KG1 (cell line): Measurements from ENCODE around the gene KLHL33.

Experiments used
- DNase-seq: peaks from one replicate; lab custom pipeline; 2025; lab: John Stamatoyannopoulos, UW

Gene KLHL33

DNA sequence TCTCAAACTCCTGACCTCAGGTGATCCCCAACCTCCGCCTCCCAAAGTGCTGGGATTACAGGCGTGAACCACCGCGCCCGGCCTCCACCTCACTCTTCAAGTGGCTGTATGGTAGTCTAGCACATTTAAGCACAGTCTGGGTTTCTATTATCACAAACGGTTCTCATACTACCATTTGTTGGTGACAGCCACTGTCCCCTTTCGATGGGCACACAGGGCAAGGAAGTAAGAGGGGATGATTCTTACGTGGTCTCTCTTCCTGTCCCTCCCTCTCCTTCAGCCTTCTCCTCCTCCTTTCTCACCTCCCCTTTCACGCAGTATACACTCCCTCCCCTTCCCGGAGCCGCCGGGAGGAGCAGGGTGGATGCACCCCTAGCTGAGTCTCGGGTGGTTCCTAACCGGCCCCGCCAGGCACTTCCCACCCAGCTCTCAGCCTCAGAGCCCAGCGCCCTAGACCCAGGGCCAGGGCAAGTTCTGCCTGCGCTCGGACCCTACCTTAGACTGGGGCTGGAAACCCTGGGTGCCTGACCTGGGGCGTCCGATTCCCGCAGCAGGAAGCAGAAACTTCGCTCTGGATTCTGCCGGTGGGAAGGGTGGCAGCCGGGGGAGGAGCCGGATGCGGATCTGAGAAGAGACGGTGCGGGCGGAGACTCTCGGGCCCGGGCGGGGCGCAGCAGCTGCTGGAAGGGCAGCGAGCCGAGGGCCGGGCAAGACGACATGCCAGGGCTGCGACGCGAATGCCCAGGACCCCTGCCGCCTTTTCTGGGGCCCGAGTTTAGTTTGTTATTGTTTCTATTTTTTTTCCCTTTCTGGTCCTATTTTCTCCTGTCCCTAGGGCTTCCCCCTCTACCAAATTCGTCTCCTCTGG is 22.9 kb downstream of the KLHL33 start, which contains the start of gene TEP1:
TSS of gene TEP1 (minus strand) at position 626 of the 868 bp plus-strand sequence. CDS start 5,062 bp downstream, outside the sequence.
- peak; percentile 13 for DNase-seq

DNA sequence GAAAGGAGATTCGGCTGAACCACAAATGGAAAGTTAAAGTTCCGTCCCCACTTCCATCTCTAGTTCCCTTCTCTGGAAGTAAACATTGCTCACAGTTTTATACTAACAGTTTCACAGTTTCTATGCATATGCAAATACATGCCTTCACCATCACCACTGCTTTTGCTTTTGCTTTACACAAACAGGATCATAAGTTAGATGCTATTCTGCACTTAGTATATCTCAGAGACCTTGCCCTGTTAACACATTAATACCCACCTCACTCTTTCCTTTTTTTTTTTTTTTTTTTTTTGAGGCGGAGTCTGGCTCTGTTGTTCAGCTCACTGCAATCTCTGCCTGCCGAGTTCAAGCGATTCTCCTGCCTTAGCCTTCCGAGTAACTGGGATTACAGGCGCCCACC is 23.6 kb downstream of the KLHL33 start:
- DNase-seq = no peak

DNA sequence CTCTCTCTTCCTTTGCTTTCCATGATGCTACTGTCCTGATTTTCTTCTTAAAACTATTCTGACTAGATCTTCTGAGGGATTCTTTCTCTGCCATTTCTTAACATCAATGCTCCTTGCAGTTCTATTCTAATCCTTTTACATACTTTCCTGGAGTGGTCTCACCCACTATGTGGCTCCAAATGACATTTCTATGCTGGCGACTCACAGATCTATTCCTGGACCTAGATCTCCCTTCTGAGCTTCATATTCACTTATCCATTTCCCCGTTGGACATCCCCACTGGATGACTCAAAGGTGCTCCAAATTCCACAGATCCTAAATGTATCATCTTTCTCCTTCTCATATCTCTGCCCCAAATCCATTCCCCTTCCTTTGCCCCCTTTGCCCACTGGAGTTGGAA is 26.7 kb downstream of the KLHL33 start:
- no peak for DNase-seq

DNA sequence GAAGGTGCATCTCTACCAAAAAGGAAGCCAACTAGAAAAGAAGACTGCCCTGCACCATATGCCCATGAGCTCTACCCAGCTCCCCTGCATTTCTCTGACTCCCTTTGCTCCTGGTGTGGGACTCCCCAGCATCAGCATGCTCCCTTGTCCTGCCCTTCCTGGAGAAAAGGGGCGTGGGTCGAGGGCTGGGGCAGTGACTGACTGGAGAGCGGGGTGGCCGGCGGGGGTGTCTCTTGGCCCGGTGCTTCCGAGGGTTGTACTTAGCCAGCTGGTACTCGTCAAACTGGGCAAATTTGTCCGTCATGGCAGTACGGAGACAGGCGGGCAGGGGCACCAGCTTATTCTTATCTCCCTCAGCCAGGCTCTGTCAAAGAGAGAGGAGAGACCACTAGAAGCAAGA is 32.4 kb downstream of the KLHL33 start:
- no peak for DNase-seq

GRCh38 chr14:20400965-20401593 is 34.9 kb downstream of the KLHL33 start:
- DNase-seq = no peak

- no peak for DNase-seq
Observed at GRCh38 chr14:20400589-20400964, 35.4 kb downstream of the KLHL33 start.

GRCh38 chr14:20397511-20397910 is 38.5 kb downstream of the KLHL33 start:
- DNase-seq = no peak

- DNase-seq = no peak
Observed at GRCh38 chr14:20391505-20391904, 44.5 kb downstream of the KLHL33 start.

GRCh38 chr14:20388159-20388558 is 47.8 kb downstream of the KLHL33 start:
- no peak for DNase-seq

DNA sequence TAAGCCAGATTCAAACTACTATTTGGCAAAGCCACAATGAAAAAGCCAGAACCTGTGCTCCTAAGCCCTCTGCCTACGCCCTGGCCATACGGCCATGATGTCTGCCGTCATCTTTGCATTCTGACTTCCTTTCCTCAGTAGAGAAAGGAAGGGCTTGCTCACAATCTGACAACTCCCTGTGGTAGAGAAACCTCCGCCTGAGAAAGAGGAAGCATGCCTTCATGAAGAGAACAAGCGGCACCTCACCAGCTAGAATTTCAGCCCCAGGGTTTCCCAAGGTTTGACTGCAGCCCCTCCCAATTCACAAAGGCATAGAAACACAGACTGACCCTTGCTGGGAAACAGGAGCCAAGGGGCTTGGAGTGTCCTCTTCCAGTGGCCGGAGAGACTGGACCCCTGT is 48.4 kb downstream of the KLHL33 start:
- no peak for DNase-seq

- no peak for DNase-seq
Observed at GRCh38 chr14:20386276-20386855, 49.6 kb downstream of the KLHL33 start.

GRCh38 chr14:20384886-20385285 is 51.1 kb downstream of the KLHL33 start:
- no peak for DNase-seq

DNA sequence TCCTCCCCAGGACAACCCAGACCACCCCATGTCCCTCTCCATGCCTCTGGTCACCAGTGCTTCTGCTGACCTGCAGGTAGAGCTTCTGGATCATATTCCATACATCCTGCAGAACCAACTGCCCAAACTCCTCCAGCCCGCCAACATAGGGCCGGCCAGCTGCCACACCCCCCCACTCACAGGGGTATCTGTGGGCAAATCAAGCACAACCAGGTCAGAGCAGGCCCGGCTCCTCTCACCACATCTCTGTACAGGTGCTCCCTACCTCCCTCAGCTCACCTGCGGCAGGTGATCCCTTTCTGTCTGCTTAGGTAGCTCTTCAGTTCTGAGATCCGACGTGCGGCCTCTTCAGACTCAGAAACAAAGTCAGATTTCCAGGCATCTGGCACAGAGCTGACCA is 51.6 kb downstream of the KLHL33 start:
- DNase-seq = no peak

DNA sequence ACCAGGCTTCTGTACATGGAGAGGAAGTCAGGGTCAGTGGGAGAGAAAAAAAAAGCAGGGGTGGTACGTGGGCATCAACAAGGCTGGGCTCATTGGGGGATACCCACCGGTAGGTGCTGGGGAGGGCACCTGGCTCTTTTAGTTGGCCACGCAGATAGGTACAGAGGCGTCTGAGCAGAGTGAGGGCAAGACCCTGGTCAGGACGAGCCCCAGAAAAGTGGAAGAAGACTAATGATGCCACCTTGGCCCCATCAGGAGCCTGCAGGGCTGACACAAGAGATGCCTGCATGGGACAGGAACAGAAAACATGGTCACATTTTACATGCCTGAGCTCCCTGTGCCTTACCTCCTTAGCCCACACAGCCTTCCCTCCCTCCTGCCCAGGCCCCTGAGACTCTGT is 52.3 kb downstream of the KLHL33 start:
- no peak for DNase-seq

- no peak for DNase-seq
Observed at GRCh38 chr14:20383032-20383431, 52.9 kb downstream of the KLHL33 start.

- no peak for DNase-seq
Observed at GRCh38 chr14:20382526-20382925, 53.4 kb downstream of the KLHL33 start.

DNA sequence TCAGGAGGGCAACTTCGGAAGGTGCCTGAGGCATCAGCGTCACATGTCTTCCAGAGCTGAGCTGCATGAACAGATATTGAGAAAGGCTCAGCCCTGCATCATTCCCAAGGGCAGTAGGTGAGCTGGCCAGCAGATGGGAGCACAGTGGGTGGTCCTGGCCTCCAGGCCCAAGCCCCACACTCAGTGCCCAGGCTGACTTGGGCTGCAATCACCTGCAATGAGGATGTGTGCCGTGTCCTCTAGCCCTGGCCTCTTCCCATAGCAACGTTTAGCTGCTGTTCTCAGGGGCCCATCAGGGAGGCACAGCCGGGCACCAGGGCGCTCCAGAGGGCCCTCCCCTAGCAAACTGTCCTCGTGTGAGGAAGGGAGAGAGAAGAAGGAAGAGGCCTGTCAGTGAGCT is 54.6 kb downstream of the KLHL33 start:
- no peak for DNase-seq

GRCh38 chr14:20380681-20381080 is 55.3 kb downstream of the KLHL33 start:
- no peak for DNase-seq

DNA sequence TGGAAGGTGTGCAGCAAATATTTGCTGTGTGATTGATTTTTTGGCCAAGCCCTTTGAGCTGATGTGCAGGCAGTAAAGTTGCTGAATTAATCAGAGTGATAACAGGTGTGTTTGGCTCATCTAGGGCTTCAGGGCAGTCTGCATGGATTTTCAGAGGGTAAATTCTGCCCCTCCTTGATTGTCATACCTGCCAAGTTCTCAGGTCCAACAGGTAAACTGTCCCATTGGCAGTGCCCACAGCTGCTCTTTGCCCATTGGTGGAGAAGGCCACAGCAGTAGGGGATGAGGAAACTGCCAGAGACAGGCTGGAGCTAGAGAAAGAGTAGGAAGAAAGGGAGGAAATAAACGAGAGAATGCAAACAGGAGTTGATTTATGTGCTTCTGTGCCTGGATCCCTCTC is 56.2 kb downstream of the KLHL33 start:
- DNase-seq = no peak

DNA sequence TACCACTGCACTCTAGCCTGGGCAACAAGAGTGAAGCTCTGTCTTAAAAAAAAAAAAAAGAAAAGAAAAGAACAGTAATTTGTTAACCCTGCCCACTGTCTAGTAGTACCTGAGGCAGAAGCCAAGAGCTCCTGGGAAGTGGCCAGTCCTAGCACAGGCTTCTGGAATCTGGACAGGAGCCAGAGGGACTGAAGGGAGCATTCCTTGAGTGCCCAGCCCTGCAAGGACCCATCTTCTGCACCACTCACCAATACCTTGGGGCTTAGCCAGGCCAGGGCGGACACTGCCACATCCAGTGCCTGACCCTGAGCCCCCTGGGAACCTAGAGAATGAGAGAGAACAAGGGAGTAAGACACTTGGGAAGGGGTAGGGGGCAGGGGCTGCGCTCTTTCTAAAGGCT is 58.8 kb downstream of the KLHL33 start:
- DNase-seq = no peak

- no peak for DNase-seq
Observed at GRCh38 chr14:20376071-20376588, 59.8 kb downstream of the KLHL33 start.
